Mammary epithelial cell (primary cell): ENCODE results near the gene AKAP6.

Experiments
- EZH2 ChIP-seq: IDR thresholded peaks from 2 replicates; pipeline ENCODE4 v1.6.1; 2012; ENCODE audit warnings: low read length, inconsistent platforms, borderline replicate concordance
- TF ChIP-seq, protein P1 (sequence below), 2 donors: IDR thresholded peaks in 1 of 2; conservative IDR thresholded peaks in 1 of 2; 2 replicates each; pipeline ENCODE4 v1.5.1; 2011 to 2012; ENCODE audit warnings: inconsistent platforms in 2 of 2, low read length in 2 of 2, mild to moderate bottlenecking in 2 of 2, control low read depth in 1 of 2, low read depth in 1 of 2; ENCODE audit not compliant: insufficient read depth in 1 of 2; ENCODE audit errors: extremely low read depth in 1 of 2

DNA sequence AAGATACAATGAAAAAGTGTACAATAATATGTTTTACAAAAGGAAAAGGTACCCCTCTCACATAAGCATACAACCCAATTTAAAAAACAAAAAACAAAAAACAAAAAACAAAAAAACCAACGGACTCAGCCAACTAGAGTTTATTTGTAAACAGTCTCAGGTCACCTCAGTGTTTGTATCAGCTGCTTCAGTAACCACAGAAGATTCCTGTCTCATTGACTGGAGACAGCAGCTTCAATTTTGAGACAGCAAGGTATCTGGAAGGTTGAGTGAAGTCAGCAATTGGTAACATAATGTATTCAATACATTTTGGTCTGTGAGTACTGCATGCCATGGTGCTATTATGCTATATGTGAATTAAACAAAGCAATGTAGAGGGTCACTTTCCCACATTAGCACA is 201.7 kb downstream of the AKAP6 start:
- TF ChIP-seq, protein P1, sequence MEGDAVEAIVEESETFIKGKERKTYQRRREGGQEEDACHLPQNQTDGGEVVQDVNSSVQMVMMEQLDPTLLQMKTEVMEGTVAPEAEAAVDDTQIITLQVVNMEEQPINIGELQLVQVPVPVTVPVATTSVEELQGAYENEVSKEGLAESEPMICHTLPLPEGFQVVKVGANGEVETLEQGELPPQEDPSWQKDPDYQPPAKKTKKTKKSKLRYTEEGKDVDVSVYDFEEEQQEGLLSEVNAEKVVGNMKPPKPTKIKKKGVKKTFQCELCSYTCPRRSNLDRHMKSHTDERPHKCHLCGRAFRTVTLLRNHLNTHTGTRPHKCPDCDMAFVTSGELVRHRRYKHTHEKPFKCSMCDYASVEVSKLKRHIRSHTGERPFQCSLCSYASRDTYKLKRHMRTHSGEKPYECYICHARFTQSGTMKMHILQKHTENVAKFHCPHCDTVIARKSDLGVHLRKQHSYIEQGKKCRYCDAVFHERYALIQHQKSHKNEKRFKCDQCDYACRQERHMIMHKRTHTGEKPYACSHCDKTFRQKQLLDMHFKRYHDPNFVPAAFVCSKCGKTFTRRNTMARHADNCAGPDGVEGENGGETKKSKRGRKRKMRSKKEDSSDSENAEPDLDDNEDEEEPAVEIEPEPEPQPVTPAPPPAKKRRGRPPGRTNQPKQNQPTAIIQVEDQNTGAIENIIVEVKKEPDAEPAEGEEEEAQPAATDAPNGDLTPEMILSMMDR (conservative IDR thresholded peaks at IDR 0.05 in 1 of 2, IDR thresholded peaks at IDR 0.05 in 1 of 2; ENCODE audit: extremely low read depth in 1 of 2, insufficient read depth in 1 of 2, low read depth in 1 of 2, low read length in 2 of 2), result no peak
- TF ChIP-seq EZH2, result no peak
